HG02763 (cell line): ENCODE measurements around the gene SLC36A1.
"Not testable (repeated sequence)": the region's sequence is repeated elsewhere in the genome, so short reads cannot be mapped to it uniquely, and the experiment has no call there.

ENCODE experiments used
- ATAC-seq: cut with Tn5 transposase; IDR thresholded peaks from one replicate; pipeline ENCODE4 v1.9.1; 2021; ENCODE audit warnings: mild to moderate bottlenecking, moderate library complexity; ENCODE audit not compliant: unreplicated experiment

The SLC36A1 gene

GRCh38 chr5:151483176-151483575 lies 35.8 kb downstream of the SLC36A1 start:
- no peak for ATAC-seq

GRCh38 chr5:151483647-151484046 lies 36.2 kb downstream of the SLC36A1 start:
- ATAC-seq: no peak

- no peak for ATAC-seq
These were observed 40.1 kb downstream of the SLC36A1 start for GRCh38 chr5:151487544-151487943.

DNA sequence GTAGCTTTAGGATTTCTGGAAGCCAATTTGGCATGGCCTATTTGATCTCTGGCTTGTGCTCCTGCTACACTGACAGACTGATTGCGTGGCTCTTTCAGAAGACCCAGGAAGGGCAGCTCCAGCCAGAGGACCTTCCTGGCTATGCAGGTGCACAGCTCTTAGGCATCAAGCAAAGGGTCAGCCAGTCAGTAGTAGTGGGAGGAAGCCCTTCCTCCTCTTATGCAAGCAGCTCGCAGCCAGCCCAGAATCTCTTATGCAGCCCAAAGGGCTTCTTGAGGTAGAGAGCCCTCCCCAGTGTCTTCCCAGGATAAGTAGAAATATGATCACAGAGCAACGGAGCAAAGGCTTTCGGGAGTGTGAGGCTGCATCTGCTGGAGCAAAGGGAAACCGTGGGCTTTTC lies 43.2 kb downstream of the SLC36A1 start:
- ATAC-seq: no peak

DNA sequence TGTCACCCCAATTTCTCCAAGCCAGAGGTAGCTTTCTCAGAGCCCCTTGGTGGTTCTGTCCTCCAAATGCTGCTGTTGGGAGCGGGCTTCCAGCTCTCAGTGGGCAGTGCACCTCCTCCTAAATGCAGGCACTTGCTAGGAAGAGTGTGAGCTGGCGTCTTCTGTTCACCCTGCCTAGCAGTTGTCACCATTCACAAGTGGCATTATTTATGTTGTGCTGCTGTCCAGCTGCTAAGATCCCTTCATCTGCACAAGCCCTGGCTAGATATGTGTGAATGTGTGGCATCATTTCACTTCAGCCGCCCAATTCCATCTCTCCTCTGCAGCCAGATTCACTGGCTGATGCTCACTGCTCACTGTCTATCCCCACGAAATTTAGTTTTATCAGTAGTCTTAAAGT lies 43.7 kb downstream of the SLC36A1 start:
- ATAC-seq: no peak

GRCh38 chr5:151492729-151493128 lies 45.3 kb downstream of the SLC36A1 start:
- ATAC-seq: no peak

DNA sequence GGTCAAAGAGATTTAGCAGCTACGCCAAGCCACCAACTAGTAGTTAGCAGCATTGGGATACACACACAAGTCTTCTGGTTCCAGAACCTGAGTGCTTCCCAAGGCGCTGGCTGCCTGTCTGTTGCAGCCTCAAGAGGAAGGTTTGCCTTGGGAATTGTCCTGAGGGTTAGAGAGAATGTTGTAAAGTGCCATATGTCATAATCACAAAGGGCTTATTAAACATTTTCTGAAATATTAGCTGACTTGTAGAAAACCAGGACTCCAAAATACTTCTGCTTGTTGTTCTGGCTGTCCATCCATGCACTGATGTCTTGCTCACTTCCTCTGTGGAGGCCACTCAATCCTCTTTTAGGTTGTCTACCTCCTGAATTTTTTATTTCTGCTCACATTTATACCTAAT lies 46.3 kb downstream of the SLC36A1 start:
- no peak for ATAC-seq

DNA sequence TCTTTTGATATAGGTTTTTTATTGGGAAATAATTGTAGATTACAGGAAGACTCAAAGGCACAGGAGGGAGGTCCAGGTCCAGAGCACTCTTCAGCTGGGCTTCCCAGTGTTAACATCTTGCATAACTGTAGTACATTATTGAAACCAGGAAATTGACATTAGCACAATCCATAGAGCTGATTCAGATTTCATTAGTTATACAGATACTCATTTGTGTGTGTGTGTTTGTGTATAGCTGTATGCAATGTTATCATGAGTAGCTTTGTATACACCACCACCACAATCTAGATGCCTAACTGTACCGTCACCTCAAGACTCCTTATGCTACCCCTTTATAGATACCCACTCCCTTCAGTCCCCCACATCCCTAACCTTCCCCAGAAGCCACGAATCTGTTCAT lies 47.9 kb downstream of the SLC36A1 start:
- no peak for ATAC-seq

GRCh38 chr5:151496041-151496484 lies 48.7 kb downstream of the SLC36A1 start:
- no peak for ATAC-seq

DNA sequence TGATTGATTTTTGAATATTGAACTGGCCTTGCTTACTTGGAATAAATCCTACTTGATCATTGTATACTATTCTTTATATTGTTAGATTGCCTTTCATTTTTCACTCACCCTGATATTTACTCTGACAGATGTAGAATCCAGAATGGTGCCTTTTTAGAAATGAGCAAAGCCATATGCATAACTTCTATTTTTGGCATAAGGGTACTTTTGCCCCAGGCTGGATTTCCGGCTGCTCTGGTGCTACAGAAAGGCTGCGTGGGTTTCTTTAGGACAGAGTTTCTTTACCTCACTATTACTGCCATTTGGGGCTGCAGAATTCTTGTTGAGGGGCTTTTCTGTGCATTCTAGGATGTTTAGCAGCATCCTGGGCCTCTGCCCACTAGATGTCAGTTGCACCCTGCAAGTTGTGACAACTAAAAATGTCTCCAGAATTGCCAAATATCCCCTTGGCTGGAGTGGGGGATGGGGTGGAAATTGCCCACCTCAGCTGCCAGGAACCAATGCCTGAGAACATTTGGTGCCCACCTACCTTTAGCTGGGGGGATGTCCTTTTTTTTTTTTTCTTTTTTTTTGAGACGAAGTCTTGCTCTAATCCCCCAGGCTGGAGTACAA lies 50.1 kb downstream of the SLC36A1 start:
- ATAC-seq: no peak

DNA sequence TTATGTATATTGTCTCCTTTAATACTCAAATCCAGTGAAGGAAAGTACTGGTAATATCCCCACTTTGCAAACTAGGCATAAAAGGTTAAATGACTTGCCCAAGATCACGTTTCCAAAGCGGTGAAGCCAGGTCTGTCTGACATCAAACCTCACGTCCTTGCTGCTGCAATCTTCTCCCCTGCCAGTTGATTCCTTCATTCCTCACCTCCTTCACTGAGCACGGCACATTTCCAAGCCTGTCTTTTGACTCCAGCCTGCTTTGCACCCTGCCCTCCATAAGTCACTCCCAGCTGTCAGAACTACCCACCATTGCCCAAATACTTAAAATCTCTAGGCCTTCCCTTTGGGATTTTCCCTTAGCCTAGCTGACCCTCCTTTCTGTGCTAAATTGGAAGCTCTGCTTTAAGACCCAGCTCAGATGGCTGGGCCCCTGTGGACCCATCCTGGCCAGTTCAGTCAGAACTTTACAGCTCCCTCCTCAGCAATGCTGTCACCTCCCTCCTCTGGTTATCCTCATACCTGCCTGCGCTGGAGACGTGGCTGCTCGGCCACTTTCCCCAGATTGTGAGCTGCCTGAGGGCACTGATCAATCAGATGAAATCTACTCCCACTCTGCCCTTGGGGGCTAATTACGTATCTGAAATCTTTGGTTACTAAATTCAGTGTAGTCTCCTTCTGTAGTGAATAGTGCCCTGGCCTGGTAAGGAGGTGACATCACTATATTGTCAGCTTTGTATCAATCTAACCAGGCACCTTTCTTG lies 51.2 kb downstream of the SLC36A1 start:
- ATAC-seq: no peak

GRCh38 chr5:151499501-151500035 lies 52.2 kb downstream of the SLC36A1 start:
- no peak for ATAC-seq

DNA sequence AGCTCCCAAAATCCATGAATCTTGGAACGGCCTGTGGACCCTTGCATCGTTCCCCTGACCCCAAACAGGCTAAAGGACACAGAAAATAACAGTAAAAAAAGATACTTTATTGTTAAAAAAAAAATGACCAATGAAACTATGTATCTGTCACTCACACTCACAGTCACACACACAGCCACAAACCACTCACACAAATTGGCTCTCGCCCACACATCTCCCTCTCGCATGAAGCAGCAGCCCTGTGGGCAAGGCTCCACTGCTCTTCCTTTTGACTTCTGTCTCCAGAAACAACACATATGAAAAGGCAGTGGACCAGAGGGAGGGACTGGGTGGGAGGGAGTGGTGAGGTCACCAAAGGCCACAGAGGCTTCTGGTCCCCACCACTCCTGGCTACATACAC lies 56.6 kb downstream of the SLC36A1 start:
- no peak for ATAC-seq

GRCh38 chr5:151508308-151508707 lies 60.9 kb downstream of the SLC36A1 start:
- not testable (repeated sequence) for ATAC-seq

DNA sequence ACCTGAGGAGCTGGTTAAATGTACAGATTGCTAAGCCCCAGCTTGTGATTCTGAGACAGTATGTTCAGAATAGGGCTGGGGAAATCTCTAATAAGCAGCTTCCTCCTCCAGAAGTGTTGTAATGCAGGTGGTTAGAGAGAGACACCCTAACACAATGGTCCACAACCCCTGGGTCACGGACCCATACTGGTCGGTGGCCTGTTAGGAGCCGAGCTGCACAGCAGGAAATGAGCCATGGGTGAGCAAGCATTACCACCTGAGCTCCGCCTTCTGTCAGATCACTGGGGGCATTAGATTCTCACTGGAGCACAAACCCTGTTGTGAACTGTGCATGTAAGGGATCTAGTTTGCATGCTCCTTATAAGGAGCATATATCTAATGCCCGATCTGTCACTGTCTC lies 61.8 kb downstream of the SLC36A1 start:
- no peak for ATAC-seq

GRCh38 chr5:151509836-151510235 lies 62.4 kb downstream of the SLC36A1 start:
- no peak for ATAC-seq

GRCh38 chr5:151517122-151517920 lies 69.9 kb downstream of the SLC36A1 start:
- ATAC-seq: no peak

DNA sequence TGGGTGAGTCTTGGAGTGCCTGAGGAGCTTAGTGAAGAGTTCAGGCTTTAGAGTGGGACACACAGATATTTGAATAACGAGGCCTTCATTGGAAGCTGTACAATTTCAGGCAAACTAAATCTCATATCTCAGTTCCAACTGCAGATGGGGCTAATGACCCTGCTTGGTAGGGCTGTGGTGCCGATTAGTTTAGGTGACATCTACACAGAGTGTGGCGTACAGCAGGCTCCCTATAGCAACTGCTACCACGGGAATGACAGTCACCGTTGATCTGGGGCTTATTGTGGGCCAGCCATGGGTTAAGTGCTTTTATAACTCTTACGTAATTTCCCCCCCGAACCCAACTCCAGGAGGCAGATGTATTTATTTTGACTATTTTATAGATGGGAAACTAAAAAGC lies 72.9 kb downstream of the SLC36A1 start:
- ATAC-seq: no peak

DNA sequence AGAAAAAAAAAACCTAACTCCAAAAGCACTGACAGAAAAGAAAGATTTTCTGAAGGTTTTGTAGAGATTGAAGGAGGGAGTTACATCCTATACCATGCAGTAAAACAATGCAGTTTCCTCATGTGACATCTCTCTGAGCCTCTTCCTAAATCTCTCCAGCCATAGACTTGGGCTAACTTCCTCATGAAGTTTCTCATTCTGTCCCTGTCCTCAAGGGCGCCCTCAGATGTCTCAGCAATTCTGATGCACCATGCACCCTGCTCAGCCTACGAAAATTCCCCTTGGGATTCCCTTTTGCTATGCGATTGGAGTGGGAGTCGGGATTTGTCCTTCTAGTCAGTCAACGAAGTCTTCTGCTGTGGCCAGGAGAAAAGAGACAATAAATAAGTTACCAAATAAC lies 74.8 kb downstream of the SLC36A1 start:
- no peak for ATAC-seq

DNA sequence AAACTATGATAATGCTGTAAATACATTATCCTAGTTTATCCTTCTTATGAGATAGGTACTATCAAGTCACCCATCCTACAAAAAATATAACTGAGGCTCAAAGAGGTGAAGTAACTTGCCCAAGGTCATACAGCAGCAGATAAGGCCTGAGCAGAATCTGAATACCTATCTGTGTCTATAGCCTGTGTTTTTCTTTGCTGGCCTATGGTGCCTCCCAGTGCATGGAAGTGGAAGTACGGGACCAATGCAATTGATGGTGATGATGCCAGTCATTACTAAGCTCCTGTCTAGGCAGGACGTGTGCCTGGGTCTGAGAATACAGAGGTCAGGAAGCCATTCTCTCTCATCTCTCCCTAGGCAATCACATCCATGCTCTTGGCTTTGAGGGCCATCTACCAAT lies 75.9 kb downstream of the SLC36A1 start:
- peak; percentile 73 for ATAC-seq

DNA sequence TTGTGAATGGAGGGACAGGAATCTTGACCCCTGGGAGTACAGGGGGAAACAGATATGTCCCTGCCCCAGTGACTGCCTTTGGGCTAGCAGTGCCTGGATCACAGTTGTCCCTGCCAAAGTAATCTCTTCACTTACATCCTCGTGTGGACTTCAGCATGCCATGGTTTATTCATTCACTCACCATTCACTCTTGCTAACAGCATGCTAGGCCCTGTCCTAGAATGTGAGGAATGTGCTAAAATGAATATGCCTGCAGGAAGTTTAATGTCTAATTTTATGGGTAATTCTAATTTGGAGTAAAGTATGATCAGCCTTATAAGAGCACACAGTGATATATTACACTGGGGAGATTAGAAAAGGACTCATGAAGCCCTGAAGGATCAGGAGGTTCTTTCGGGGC lies 80.8 kb downstream of the SLC36A1 start:
- no peak for ATAC-seq

GRCh38 chr5:151528996-151529395 lies 81.6 kb downstream of the SLC36A1 start:
- no peak for ATAC-seq
